CD1c-positive myeloid dendritic cell (primary cell): Measurements from ENCODE around the gene HACD2.
"Not testable (repeated sequence)": the region's sequence is repeated elsewhere in the genome, so short reads cannot be mapped to it uniquely, and the experiment has no call there.

Experiments used
- DNase-seq: peaks from one replicate; pipeline ENCODE4 v3.0.0-alpha.2; 2016; ENCODE audit errors: extremely low spot score

The HACD2 gene

GRCh38 chr3:123525433-123525832 is 59.4 kb downstream of the HACD2 start:
- DNase-seq = no peak

- no peak for DNase-seq
Measured at GRCh38 chr3:123524981-123525380, 59.9 kb downstream of the HACD2 start.

- DNase-seq = peak; percentile 24
Measured at GRCh38 chr3:123523023-123523412, 61.8 kb downstream of the HACD2 start.

GRCh38 chr3:123522320-123523022 is 62.4 kb downstream of the HACD2 start:
- DNase-seq = no peak

GRCh38 chr3:123521179-123521969 is 63.5 kb downstream of the HACD2 start:
- no peak for DNase-seq

- no peak for DNase-seq
Measured at GRCh38 chr3:123520656-123521055, 64.2 kb downstream of the HACD2 start.

- no peak for DNase-seq
Measured at GRCh38 chr3:123518892-123519485, 65.9 kb downstream of the HACD2 start.

- no peak for DNase-seq
Measured at GRCh38 chr3:123511726-123512125, 73.1 kb downstream of the HACD2 start.

GRCh38 chr3:123511084-123511483 is 73.8 kb downstream of the HACD2 start:
- DNase-seq = no peak

GRCh38 chr3:123508178-123508577 is 76.7 kb downstream of the HACD2 start:
- no peak for DNase-seq

GRCh38 chr3:123505820-123506219 is 79.0 kb downstream of the HACD2 start:
- no peak for DNase-seq

GRCh38 chr3:123503203-123503602 is 81.7 kb downstream of the HACD2 start:
- DNase-seq = no peak

- no peak for DNase-seq
Measured at GRCh38 chr3:123499322-123499721, 85.5 kb downstream of the HACD2 start.

- DNase-seq = no peak
Measured at GRCh38 chr3:123498761-123499160, 86.1 kb downstream of the HACD2 start.

- no peak for DNase-seq
Measured at GRCh38 chr3:123493912-123494311, 90.9 kb downstream of the HACD2 start.

- DNase-seq = no peak
Measured at GRCh38 chr3:123491966-123492587, 92.8 kb downstream of the HACD2 start.

- DNase-seq = peak; percentile 51
Measured at GRCh38 chr3:123489400-123490004, 95.4 kb downstream of the HACD2 start.

- DNase-seq = no peak
Measured at GRCh38 chr3:123488645-123489347, 96.1 kb downstream of the HACD2 start.

- not testable (repeated sequence) for DNase-seq
Measured at GRCh38 chr3:123487063-123487462, 97.8 kb downstream of the HACD2 start.

- DNase-seq = no peak
Measured at GRCh38 chr3:123486460-123486859, 98.4 kb downstream of the HACD2 start.

- no peak for DNase-seq
Measured at GRCh38 chr3:123485551-123485950, 99.3 kb downstream of the HACD2 start.
